HCT116 (cell line): ENCODE results near the gene GPR142. TPM values are rescaled to one million over a fixed set of nuclear protein-coding genes. Genes with fewer than 3 reads are reported as not detected.

Experiments
- ATAC-seq: fragments of 200-7000 bp; cut with Tn5 transposase; 2 replicates; pipeline ENCODE4 v1.9.1; 2020; ENCODE audit warnings: mild to moderate bottlenecking, moderate library complexity
- BruUV-seq: library from RNA; stranded (reverse); fragments of 400-500 nt; replicated peaks from 2 replicates; lab custom pipeline; 2021; lab: Mats Ljungman, UMichigan
- CTCF ChIA-PET: fragments of 300-600 bp; sonication (Branson Sonifier 250); formaldehyde crosslinking; loops from one replicate; lab custom pipeline; 2021; ENCODE audit warnings: antibody characterized with exemption; lab: Charles Lee
- POLR2A ChIA-PET: fragments of 300-600, 350-600 bp; sonication (Branson Sonifier 250); formaldehyde crosslinking; loops from one replicate; lab custom pipeline; 2021; ENCODE audit warnings: antibody characterized with exemption; lab: Charles Lee
- RAD21 ChIA-PET, 2 experiments: fragments of 300-600 bp; sonication (Branson Sonifier 250); formaldehyde crosslinking; loops; one replicate each; lab custom pipeline; 2023; ENCODE audit warnings: low total read pairs in 2 of 2; ENCODE audit not compliant: uncharacterized antibody in 2 of 2, unreplicated experiment in 2 of 2, low non-redundant PET in 1 of 2; lab: Charles Lee
- DNase-seq: peaks from one replicate; pipeline ENCODE4 v3.0.0-alpha.2; 2010; ENCODE audit warnings: low read depth, low spot score
- H2AFZ ChIP-seq: fragments of 200-600 bp; shearing (Covaris generic), sonication (generic); 2 replicates; pipeline ENCODE4 v1.6.1; 2017; ENCODE audit warnings: low read depth, mixed run types, mixed read lengths, antibody characterized with exemption, low read length; ENCODE audit not compliant: poor library complexity, severe bottlenecking
- H3K27ac ChIP-seq: 2 replicates; pipeline ENCODE4 v1.5.1; 2012; ENCODE audit warnings: low read depth, low read length
- H3K27me3 ChIP-seq: fragments of 200-600 bp; sonication (generic); 2 replicates; pipeline ENCODE4 v1.6.1; 2016; ENCODE audit warnings: mixed run types, low read length, mixed read lengths; ENCODE audit not compliant: insufficient read depth
- H3K36me3 ChIP-seq, 2 experiments: fragments of 200-500 bp in 1 of 2; fragments of 200-600 bp in 1 of 2; sonication (Bioruptor generic) in 1 of 2; sonication (generic) in 1 of 2; 2 replicates each; pipeline versions ENCODE4 v1.5.1 to v1.6.1; 2014 to 2016; ENCODE audit warnings: low read length in 2 of 2, inconsistent platforms in 1 of 2, mixed read lengths in 1 of 2, mixed run types in 1 of 2; ENCODE audit not compliant: insufficient read depth in 2 of 2, control insufficient read depth in 1 of 2
- H3K4me1 ChIP-seq, 2 experiments: fragments of 200-600 bp in 1 of 2; sonication (generic) in 1 of 2; 2 replicates each; pipeline versions ENCODE4 v1.5.1 to v1.6.1; 2012 to 2017; ENCODE audit warnings: low read length in 2 of 2, inconsistent platforms in 1 of 2, mild to moderate bottlenecking in 1 of 2, mixed read lengths in 1 of 2, mixed run types in 1 of 2, moderate library complexity in 1 of 2; ENCODE audit not compliant: insufficient read depth in 2 of 2, control insufficient read depth in 1 of 2
- H3K4me2 ChIP-seq: fragments of 200-600 bp; sonication (generic); 2 replicates; pipeline ENCODE4 v1.6.1; 2017; ENCODE audit warnings: mixed run types, low read length, mixed read lengths
- H3K4me3 ChIP-seq, 2 experiments: fragments of 200-600 bp in 1 of 2; sonication (generic) in 1 of 2; replicated peaks in 1 of 2; 2 replicates each; pipeline ENCODE4 v1.5.1; 2011 to 2016; ENCODE audit warnings: low read length in 2 of 2, control low read depth in 1 of 2, low read depth in 1 of 2, mild to moderate bottlenecking in 1 of 2, mixed read lengths in 1 of 2, mixed run types in 1 of 2
- H3K79me2 ChIP-seq: fragments of 200-600 bp; sonication (generic); 2 replicates; pipeline ENCODE4 v1.6.1; 2017; ENCODE audit warnings: mild to moderate bottlenecking, mixed run types, low read length, moderate library complexity, mixed read lengths; ENCODE audit not compliant: insufficient read depth
- H3K9ac ChIP-seq: fragments of 200-600 bp; sonication (generic); 2 replicates; pipeline ENCODE4 v1.6.1; 2016; ENCODE audit warnings: low read length, mixed read lengths
- H3K9me2 ChIP-seq: fragments of 200-600 bp; sonication (generic), shearing (Covaris generic); 2 replicates; pipeline ENCODE4 v1.6.1; 2017; ENCODE audit warnings: mixed run types, mild to moderate bottlenecking, moderate library complexity; ENCODE audit not compliant: insufficient read depth
- H3K9me3 ChIP-seq, 2 experiments: fragments of 200-500 bp in 1 of 2; fragments of 200-600 bp in 1 of 2; sonication (Bioruptor generic) in 1 of 2; sonication (generic) in 1 of 2; 2 replicates each; pipeline ENCODE4 v1.6.1; 2014 to 2017; ENCODE audit warnings: low read length in 2 of 2, mixed read lengths in 2 of 2, inconsistent platforms in 1 of 2, low read depth in 1 of 2, mild to moderate bottlenecking in 1 of 2, mixed run types in 1 of 2, moderate library complexity in 1 of 2; ENCODE audit not compliant: control insufficient read depth in 1 of 2, insufficient read depth in 1 of 2
- H4K20me1 ChIP-seq: fragments of 200-600 bp; sonication (generic), shearing (Covaris generic); 2 replicates; pipeline ENCODE4 v1.6.1; 2017; ENCODE audit warnings: mixed run types, mild to moderate bottlenecking, moderate library complexity; ENCODE audit not compliant: insufficient read depth
- CBX3 ChIP-seq: IDR thresholded peaks from 2 replicates; pipeline ENCODE4 v1.6.1; 2012; ENCODE audit warnings: low read depth
- CEBPB ChIP-seq: IDR thresholded peaks from 2 replicates; pipeline ENCODE4 v1.6.1; 2012; ENCODE audit warnings: low read depth
- EGR1 ChIP-seq: IDR thresholded peaks from 2 replicates; pipeline ENCODE4 v1.6.1; 2012; ENCODE audit warnings: low read depth
- EZH2 ChIP-seq: fragments of 200-600 bp; sonication (generic); IDR thresholded peaks from 2 replicates; pipeline ENCODE4 v1.6.1; 2017; ENCODE audit warnings: antibody characterized with exemption, mixed run types
- EZH2phosphoT487 ChIP-seq: fragments of 200-600 bp; IDR thresholded peaks from 2 replicates; pipeline ENCODE4 v1.6.1; 2018; ENCODE audit warnings: antibody characterized with exemption, borderline replicate concordance
- JUND ChIP-seq: IDR thresholded peaks from 2 replicates; pipeline ENCODE4 v1.6.1; 2012
- POLR2A ChIP-seq: IDR thresholded peaks from 2 replicates; pipeline ENCODE4 v1.7.0; 2011; ENCODE audit warnings: borderline replicate concordance; ENCODE audit not compliant: insufficient read depth, insufficient read length; ENCODE audit errors: extremely low read depth
- SIN3A ChIP-seq: IDR thresholded peaks from 2 replicates; pipeline ENCODE4 v1.6.1; 2012; ENCODE audit warnings: low read depth
- SP1 ChIP-seq: IDR thresholded peaks from 2 replicates; pipeline ENCODE4 v1.6.1; 2012; ENCODE audit warnings: low read depth
- ZFX ChIP-seq: fragments of 450-650 bp; IDR thresholded peaks from 2 replicates; pipeline ENCODE4 v1.6.1; 2017
- intact Hi-C: fragments of 100-400 bp; cut with micrococcal nuclease; formaldehyde crosslinking; loops from 2 replicates; pipeline ENCODE4 v1.10.0; 2022
- total RNA-seq: library from RNA; stranded (reverse); gene quantifications from one replicate; pipeline ENCODE4 v1.2.1, GENCODE V29; 2021; ENCODE audit not compliant: unreplicated experiment
- TF ChIP-seq, protein P1 (sequence below): IDR thresholded peaks from 2 replicates; pipeline ENCODE4 v1.6.1; 2012
- TF ChIP-seq, protein P2 (sequence below): IDR thresholded peaks from 2 replicates; pipeline ENCODE4 v1.6.1; 2012
- TF ChIP-seq, protein P3 (sequence below): IDR thresholded peaks from 2 replicates; pipeline ENCODE4 v1.6.1; 2011; ENCODE audit warnings: mild to moderate bottlenecking, low read length, moderate library complexity; ENCODE audit not compliant: insufficient replicate concordance; ENCODE audit errors: extremely low read depth
- TF ChIP-seq, protein P4 (sequence below), 3 experiments: fragments of 200-600 bp in 1 of 3; sonication (generic) in 1 of 3; IDR thresholded peaks in 2 of 3; conservative IDR thresholded peaks in 1 of 3; 2 replicates each; pipeline ENCODE4 v1.5.1; 2012 to 2017; ENCODE audit warnings: low read depth in 2 of 3, low read length in 2 of 3, antibody characterized with exemption in 1 of 3, borderline replicate concordance in 1 of 3, control low read depth in 1 of 3, mild to moderate bottlenecking in 1 of 3, mixed read lengths in 1 of 3, mixed run types in 1 of 3, moderate library complexity in 1 of 3; ENCODE audit not compliant: insufficient read depth in 1 of 3
- TF ChIP-seq, protein P5 (sequence below): IDR thresholded peaks from 2 replicates; pipeline ENCODE4 v1.6.1; 2012; ENCODE audit warnings: low read depth

The GPR142 gene
- total RNA-seq, 1 experiment from 2014 or later = not detected

- no peak for ATAC-seq
- TF ChIP-seq POLR2A = no peak
- no peak for TF ChIP-seq EGR1
- TF ChIP-seq CBX3 = no peak
- no peak for TF ChIP-seq ZFX
- TF ChIP-seq, protein P1, sequence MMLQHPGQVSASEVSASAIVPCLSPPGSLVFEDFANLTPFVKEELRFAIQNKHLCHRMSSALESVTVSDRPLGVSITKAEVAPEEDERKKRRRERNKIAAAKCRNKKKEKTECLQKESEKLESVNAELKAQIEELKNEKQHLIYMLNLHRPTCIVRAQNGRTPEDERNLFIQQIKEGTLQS = no peak
- no peak for TF ChIP-seq SIN3A
- TF ChIP-seq, protein P2, sequence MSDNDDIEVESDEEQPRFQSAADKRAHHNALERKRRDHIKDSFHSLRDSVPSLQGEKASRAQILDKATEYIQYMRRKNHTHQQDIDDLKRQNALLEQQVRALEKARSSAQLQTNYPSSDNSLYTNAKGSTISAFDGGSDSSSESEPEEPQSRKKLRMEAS = no peak
- TF ChIP-seq CEBPB = no peak
- TF ChIP-seq, protein P3, sequence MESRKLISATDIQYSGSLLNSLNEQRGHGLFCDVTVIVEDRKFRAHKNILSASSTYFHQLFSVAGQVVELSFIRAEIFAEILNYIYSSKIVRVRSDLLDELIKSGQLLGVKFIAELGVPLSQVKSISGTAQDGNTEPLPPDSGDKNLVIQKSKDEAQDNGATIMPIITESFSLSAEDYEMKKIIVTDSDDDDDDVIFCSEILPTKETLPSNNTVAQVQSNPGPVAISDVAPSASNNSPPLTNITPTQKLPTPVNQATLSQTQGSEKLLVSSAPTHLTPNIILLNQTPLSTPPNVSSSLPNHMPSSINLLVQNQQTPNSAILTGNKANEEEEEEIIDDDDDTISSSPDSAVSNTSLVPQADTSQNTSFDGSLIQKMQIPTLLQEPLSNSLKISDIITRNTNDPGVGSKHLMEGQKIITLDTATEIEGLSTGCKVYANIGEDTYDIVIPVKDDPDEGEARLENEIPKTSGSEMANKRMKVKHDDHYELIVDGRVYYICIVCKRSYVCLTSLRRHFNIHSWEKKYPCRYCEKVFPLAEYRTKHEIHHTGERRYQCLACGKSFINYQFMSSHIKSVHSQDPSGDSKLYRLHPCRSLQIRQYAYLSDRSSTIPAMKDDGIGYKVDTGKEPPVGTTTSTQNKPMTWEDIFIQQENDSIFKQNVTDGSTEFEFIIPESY = no peak
- TF ChIP-seq, protein P4, sequence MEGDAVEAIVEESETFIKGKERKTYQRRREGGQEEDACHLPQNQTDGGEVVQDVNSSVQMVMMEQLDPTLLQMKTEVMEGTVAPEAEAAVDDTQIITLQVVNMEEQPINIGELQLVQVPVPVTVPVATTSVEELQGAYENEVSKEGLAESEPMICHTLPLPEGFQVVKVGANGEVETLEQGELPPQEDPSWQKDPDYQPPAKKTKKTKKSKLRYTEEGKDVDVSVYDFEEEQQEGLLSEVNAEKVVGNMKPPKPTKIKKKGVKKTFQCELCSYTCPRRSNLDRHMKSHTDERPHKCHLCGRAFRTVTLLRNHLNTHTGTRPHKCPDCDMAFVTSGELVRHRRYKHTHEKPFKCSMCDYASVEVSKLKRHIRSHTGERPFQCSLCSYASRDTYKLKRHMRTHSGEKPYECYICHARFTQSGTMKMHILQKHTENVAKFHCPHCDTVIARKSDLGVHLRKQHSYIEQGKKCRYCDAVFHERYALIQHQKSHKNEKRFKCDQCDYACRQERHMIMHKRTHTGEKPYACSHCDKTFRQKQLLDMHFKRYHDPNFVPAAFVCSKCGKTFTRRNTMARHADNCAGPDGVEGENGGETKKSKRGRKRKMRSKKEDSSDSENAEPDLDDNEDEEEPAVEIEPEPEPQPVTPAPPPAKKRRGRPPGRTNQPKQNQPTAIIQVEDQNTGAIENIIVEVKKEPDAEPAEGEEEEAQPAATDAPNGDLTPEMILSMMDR (IDR thresholded peaks at IDR 0.05 in 2 of 3, conservative IDR thresholded peaks at IDR 0.05 in 1 of 3; ENCODE audit: borderline replicate concordance in 1 of 3, insufficient read depth in 1 of 3, low read depth in 2 of 3, low read length in 2 of 3) = no peak
- no peak for TF ChIP-seq EZH2phosphoT487
- no peak for TF ChIP-seq EZH2
- TF ChIP-seq SP1 = no peak
- TF ChIP-seq, protein P5, sequence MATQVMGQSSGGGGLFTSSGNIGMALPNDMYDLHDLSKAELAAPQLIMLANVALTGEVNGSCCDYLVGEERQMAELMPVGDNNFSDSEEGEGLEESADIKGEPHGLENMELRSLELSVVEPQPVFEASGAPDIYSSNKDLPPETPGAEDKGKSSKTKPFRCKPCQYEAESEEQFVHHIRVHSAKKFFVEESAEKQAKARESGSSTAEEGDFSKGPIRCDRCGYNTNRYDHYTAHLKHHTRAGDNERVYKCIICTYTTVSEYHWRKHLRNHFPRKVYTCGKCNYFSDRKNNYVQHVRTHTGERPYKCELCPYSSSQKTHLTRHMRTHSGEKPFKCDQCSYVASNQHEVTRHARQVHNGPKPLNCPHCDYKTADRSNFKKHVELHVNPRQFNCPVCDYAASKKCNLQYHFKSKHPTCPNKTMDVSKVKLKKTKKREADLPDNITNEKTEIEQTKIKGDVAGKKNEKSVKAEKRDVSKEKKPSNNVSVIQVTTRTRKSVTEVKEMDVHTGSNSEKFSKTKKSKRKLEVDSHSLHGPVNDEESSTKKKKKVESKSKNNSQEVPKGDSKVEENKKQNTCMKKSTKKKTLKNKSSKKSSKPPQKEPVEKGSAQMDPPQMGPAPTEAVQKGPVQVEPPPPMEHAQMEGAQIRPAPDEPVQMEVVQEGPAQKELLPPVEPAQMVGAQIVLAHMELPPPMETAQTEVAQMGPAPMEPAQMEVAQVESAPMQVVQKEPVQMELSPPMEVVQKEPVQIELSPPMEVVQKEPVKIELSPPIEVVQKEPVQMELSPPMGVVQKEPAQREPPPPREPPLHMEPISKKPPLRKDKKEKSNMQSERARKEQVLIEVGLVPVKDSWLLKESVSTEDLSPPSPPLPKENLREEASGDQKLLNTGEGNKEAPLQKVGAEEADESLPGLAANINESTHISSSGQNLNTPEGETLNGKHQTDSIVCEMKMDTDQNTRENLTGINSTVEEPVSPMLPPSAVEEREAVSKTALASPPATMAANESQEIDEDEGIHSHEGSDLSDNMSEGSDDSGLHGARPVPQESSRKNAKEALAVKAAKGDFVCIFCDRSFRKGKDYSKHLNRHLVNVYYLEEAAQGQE = no peak
- TF ChIP-seq JUND = no peak
These were observed 27.6 kb upstream of the GPR142 start for GRCh38 chr17:74339537-74340195.

More at GRCh38 chr17:74339537-74340195, 27.6 kb upstream of the GPR142 start:
- no peak for DNase-seq
- intact Hi-C loops = no loop called here
- no TSS peak for BruUV-seq
- no peak overlapping the region for H3K4me3 ChIP-seq
- no peaks in the 10 kb centered on the region for H3K4me1 ChIP-seq
- no peak overlapping the region for H2AFZ ChIP-seq
- H3K9me2 ChIP-seq = no peaks in the 10 kb centered on the region
- H3K27me3 ChIP-seq = no peaks in the 10 kb centered on the region; the same call in 1 of the 2 replicates
- H3K9me3 ChIP-seq = no peaks in the 10 kb centered on the region
- no peak overlapping the region for H3K27ac ChIP-seq
- ChIA-PET CTCF (no interaction called here), POLR2A (no interaction called here), RAD21 (no interaction called here)
- no peaks in the 10 kb centered on the region for H3K36me3 ChIP-seq
- H3K9ac ChIP-seq = no peak overlapping the region
- no peaks in the 10 kb centered on the region for H3K79me2 ChIP-seq
- H4K20me1 ChIP-seq = no peaks in the 10 kb centered on the region
- H3K4me2 ChIP-seq = no peak overlapping the region
